Measurements from ENCODE around the gene FIZ1.

FIZ1 gene

GRCh38 chr19:55618426-55618825, 19.1 kb upstream of the FIZ1 start:
- Histone ChIP-seq H2AFZ (ENCODE audit: low read length) (no peak overlapping the region), H3F3A (ENCODE audit: low read depth) (no peaks in the 10 kb centered on the region), H3K36me3 (ENCODE audit: insufficient read depth, low read length) (peaks cover 14% of the 10 kb centered on the region; the same call in 1 of the 2 replicates), H3K79me2 (ENCODE audit: insufficient read depth, low read length) (0 out of 2 replicates have a peak, but pooled peaks cover 2% of the 10 kb centered on the region), H3K4me1 (ENCODE audit: insufficient read depth, low read length, poor library complexity, severe bottlenecking) (peaks cover 6% of the 10 kb centered on the region), H3K9me2 (replicated peaks; ENCODE audit: low read depth, low read length) (no peaks in the 10 kb centered on the region), H3K4me2 (ENCODE audit: low read depth, low read length, poor library complexity, severe bottlenecking) (no peak overlapping the region), H3K4me3 (ENCODE audit: low read length, poor library complexity, severe bottlenecking) (no peak overlapping the region), H3K9ac (ENCODE audit: low read depth, low read length, poor library complexity, severe bottlenecking) (no peak overlapping the region), H4K20me1 (ENCODE audit: insufficient read depth, low read length, poor library complexity, severe bottlenecking) (peaks cover 1% of the 10 kb centered on the region), H3K9me3 (ENCODE audit: insufficient read depth, low read depth, low read length) (no peaks in the 10 kb centered on the region), H3K27me3 (ENCODE audit: insufficient read depth, low read length, poor library complexity, severe bottlenecking) (no peaks in the 10 kb centered on the region)
- TF ChIP-seq EZH2phosphoT487 (IDR thresholded peaks at IDR 0.05; ENCODE audit: borderline replicate concordance), result no peak
- no peak for TF ChIP-seq CTCF (conservative IDR thresholded peaks at IDR 0.05; ENCODE audit: low read length)

GRCh38 chr19:55617426-55617825, 18.1 kb upstream of the FIZ1 start:
- Histone ChIP-seq H2AFZ (ENCODE audit: low read length) (no peak overlapping the region), H4K20me1 (ENCODE audit: insufficient read depth, low read length, poor library complexity, severe bottlenecking) (no peaks in the 10 kb centered on the region), H3K9me3 (ENCODE audit: insufficient read depth, low read depth, low read length) (no peaks in the 10 kb centered on the region), H3K27me3 (ENCODE audit: insufficient read depth, low read length, poor library complexity, severe bottlenecking) (no peaks in the 10 kb centered on the region), H3K36me3 (ENCODE audit: insufficient read depth, low read length) (peaks cover 14% of the 10 kb centered on the region; the same call in 1 of the 2 replicates), H3K4me3 (ENCODE audit: low read length, poor library complexity, severe bottlenecking) (no peak overlapping the region), H3K9ac (ENCODE audit: low read depth, low read length, poor library complexity, severe bottlenecking) (no peak overlapping the region), H3K4me1 (ENCODE audit: insufficient read depth, low read length, poor library complexity, severe bottlenecking) (peaks cover 6% of the 10 kb centered on the region), H3K79me2 (ENCODE audit: insufficient read depth, low read length) (peaks cover 7% of the 10 kb centered on the region; the same call in 1 of the 2 replicates), H3K4me2 (ENCODE audit: low read depth, low read length, poor library complexity, severe bottlenecking) (no peak overlapping the region), H3K9me2 (replicated peaks; ENCODE audit: low read depth, low read length) (no peaks in the 10 kb centered on the region), H3F3A (ENCODE audit: low read depth) (no peaks in the 10 kb centered on the region)
- TF ChIP-seq CTCF (conservative IDR thresholded peaks at IDR 0.05; ENCODE audit: low read length) (no peak), EZH2phosphoT487 (IDR thresholded peaks at IDR 0.05; ENCODE audit: borderline replicate concordance) (no peak)

- H3K79me2 ChIP-seq (ENCODE audit: insufficient read depth, low read length), result peaks cover 14% of the 10 kb centered on the region; the same call in 1 of the 2 replicates
- no peak for TF ChIP-seq EZH2phosphoT487 (IDR thresholded peaks at IDR 0.05; ENCODE audit: borderline replicate concordance)
- TF ChIP-seq CTCF (conservative IDR thresholded peaks at IDR 0.05; ENCODE audit: low read length), result no peak
- peaks cover 8% of the 10 kb centered on the region for H4K20me1 ChIP-seq (ENCODE audit: insufficient read depth, low read length, poor library complexity, severe bottlenecking)
These were observed 17.1 kb upstream of the FIZ1 start for GRCh38 chr19:55616395-55616875.

More at GRCh38 chr19:55616395-55616875, 17.1 kb upstream of the FIZ1 start:
- Histone ChIP-seq H3F3A (ENCODE audit: low read depth) (no peaks in the 10 kb centered on the region), H3K9me3 (ENCODE audit: insufficient read depth, low read depth, low read length) (no peaks in the 10 kb centered on the region), H3K4me3 (ENCODE audit: low read length, poor library complexity, severe bottlenecking) (no peak overlapping the region), H3K4me1 (ENCODE audit: insufficient read depth, low read length, poor library complexity, severe bottlenecking) (peaks cover 6% of the 10 kb centered on the region), H3K36me3 (ENCODE audit: insufficient read depth, low read length) (peaks cover 14% of the 10 kb centered on the region; the same call in 1 of the 2 replicates), H3K4me2 (ENCODE audit: low read depth, low read length, poor library complexity, severe bottlenecking) (no peak overlapping the region), H2AFZ (ENCODE audit: low read length) (no peak overlapping the region), H3K27me3 (ENCODE audit: insufficient read depth, low read length, poor library complexity, severe bottlenecking) (no peaks in the 10 kb centered on the region), H3K9me2 (replicated peaks; ENCODE audit: low read depth, low read length) (no peaks in the 10 kb centered on the region), H3K9ac (ENCODE audit: low read depth, low read length, poor library complexity, severe bottlenecking) (no peak overlapping the region)

Data from Loucy (cell line).